Fibroblast of lung (primary cell): ENCODE results near the gene SSH2. TPM values are rescaled to one million over a fixed set of nuclear protein-coding genes. Genes with fewer than 3 reads are reported as not detected.

ENCODE experiments used
- DNase-seq, 2 donors: peaks; one replicate each; pipeline versions ENCODE4 v3.0.0 to v3.0.0-alpha.2; 2010; ENCODE audit warnings: low read depth in 2 of 2
- H2AFZ ChIP-seq: 2 replicates; pipeline ENCODE4 v1.5.1; 2012; ENCODE audit warnings: low read length, control low read depth, inconsistent platforms
- H3K27ac ChIP-seq: 2 replicates; pipeline ENCODE4 v1.5.1; 2011; ENCODE audit warnings: low read length, control low read depth; ENCODE audit not compliant: insufficient read depth
- H3K27me3 ChIP-seq: 2 replicates; pipeline ENCODE4 v1.5.1; 2011; ENCODE audit warnings: mild to moderate bottlenecking, low read length; ENCODE audit not compliant: control insufficient read depth, insufficient read depth
- H3K36me3 ChIP-seq: 2 replicates; pipeline ENCODE4 v1.5.1; 2011; ENCODE audit warnings: low read length; ENCODE audit not compliant: control insufficient read depth, insufficient read depth
- H3K4me1 ChIP-seq: 2 replicates; pipeline ENCODE4 v1.5.1; 2011; ENCODE audit warnings: low read length; ENCODE audit not compliant: control insufficient read depth, insufficient read depth; ENCODE audit errors: extremely low read depth
- H3K4me2 ChIP-seq: 2 replicates; pipeline ENCODE4 v1.5.1; 2011; ENCODE audit warnings: low read length, control low read depth; ENCODE audit not compliant: insufficient read depth; ENCODE audit errors: extremely low read depth
- H3K4me3 ChIP-seq, 4 experiments: fragments of 200-600 bp in 1 of 4; sonication (generic) in 1 of 4; replicated peaks in 1 of 4; 2 replicates each; pipeline ENCODE4 v1.5.1; 2011 to 2016; ENCODE audit warnings: low read length in 4 of 4, low read depth in 3 of 4, mild to moderate bottlenecking in 3 of 4, control low read depth in 2 of 4, inconsistent platforms in 1 of 4, mixed read lengths in 1 of 4; ENCODE audit not compliant: insufficient read depth in 1 of 4; ENCODE audit errors: control extremely low read depth in 1 of 4
- H3K79me2 ChIP-seq: 2 replicates; pipeline ENCODE4 v1.5.1; 2012; ENCODE audit warnings: mild to moderate bottlenecking, low read length, inconsistent platforms; ENCODE audit not compliant: control insufficient read depth, insufficient read depth
- H3K9ac ChIP-seq: 2 replicates; pipeline ENCODE4 v1.5.1; 2011; ENCODE audit warnings: mild to moderate bottlenecking, low read length, control low read depth; ENCODE audit not compliant: insufficient read depth
- H3K9me3 ChIP-seq: 2 replicates; pipeline ENCODE4 v1.5.1; 2012; ENCODE audit warnings: low read depth, low read length; ENCODE audit not compliant: control insufficient read depth, insufficient read depth
- H4K20me1 ChIP-seq: 2 replicates; pipeline ENCODE4 v1.5.1; 2011; ENCODE audit warnings: low read length; ENCODE audit not compliant: control insufficient read depth, insufficient read depth; ENCODE audit errors: extremely low read depth
- EZH2 ChIP-seq: IDR thresholded peaks from 2 replicates; pipeline ENCODE4 v1.5.1; 2012; ENCODE audit warnings: low read length, control low read depth, mild to moderate bottlenecking; ENCODE audit errors: missing control alignments
- polyA plus RNA-seq, 2 donors: library from polyadenylated mRNA; depleted of rRNA in 1 of 2; stranded (reverse) in 1 of 2; unstranded in 1 of 2; fragments of >200 nt; gene quantifications; 2 replicates each; pipeline ENCODE4 v1.2.1, GENCODE V29; 2011 to 2012; ENCODE audit warnings: missing spikeins in 1 of 2
- total RNA-seq: library from RNA; depleted of rRNA; stranded (reverse); fragments of >200 nt; gene quantifications from 2 replicates; pipeline ENCODE4 v1.2.1, GENCODE V29; 2014
- TF ChIP-seq, protein P1 (sequence below), 2 donors: IDR thresholded peaks in 1 of 2; conservative IDR thresholded peaks in 1 of 2; 1 replicate in 1 of 2; 2 replicates in 1 of 2; pipeline ENCODE4 v1.5.1; 2011 to 2012; ENCODE audit warnings: low read length in 2 of 2, control low read depth in 1 of 2, inconsistent platforms in 1 of 2, low read depth in 1 of 2, mild to moderate bottlenecking in 1 of 2

Gene SSH2
- total and polyA plus RNA-seq, 2 donors (not counting 1 experiment from before 2014, with no cell fraction given) = 21.0 to 30.2 TPM

DNA sequence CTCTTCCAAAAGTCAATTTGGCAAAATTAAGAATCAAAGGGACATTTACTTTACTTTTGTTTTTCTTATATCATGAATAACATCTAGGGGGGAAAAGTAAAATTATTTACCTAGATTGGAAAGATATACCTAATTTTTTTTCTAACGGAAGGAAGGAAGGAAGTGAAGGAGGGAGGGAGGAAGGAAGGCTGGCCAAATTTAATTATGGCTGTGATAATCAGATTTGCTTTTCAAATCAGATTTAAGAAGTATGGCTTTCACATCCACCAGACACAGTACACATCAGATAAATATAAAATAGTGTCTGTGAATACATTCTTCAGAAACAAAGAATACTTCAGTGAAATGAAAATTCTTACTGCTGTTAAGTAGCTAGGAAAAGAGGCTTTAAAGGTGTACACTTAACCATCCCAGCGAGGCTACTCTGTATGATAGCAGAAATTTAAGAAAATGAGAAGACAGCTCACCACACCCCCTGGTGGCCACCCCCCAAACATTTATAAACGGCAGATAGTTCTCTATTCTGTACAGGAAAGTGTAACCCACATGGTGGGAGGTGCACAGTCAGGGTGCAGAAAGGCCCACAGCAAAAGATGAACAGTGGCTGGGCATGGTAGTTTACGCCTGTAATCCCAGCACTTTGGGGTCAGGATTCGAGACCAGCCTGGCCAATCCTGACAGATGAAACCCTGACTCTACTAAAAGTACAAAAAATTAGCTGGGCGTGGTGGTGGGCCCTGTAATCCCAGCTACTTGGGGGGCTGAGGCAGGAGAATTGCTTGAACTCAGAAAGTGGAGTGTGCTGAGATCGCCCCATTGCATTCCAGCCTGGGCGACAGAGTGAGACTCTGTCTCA lies 150.8 kb downstream of the SSH2 start:
- H4K20me1 ChIP-seq = no peaks in the 10 kb centered on the region
- H3K4me2 ChIP-seq = no peak overlapping the region
- H2AFZ ChIP-seq = no peak overlapping the region
- H3K9me3 ChIP-seq = no peaks in the 10 kb centered on the region
- no peak overlapping the region for H3K9ac ChIP-seq
- H3K4me3 ChIP-seq = no peak overlapping the region
- no peaks in the 10 kb centered on the region for H3K36me3 ChIP-seq
- no peak overlapping the region for H3K27ac ChIP-seq
- no peaks in the 10 kb centered on the region for H3K27me3 ChIP-seq
- TF ChIP-seq EZH2 = no peak
- TF ChIP-seq, protein P1, sequence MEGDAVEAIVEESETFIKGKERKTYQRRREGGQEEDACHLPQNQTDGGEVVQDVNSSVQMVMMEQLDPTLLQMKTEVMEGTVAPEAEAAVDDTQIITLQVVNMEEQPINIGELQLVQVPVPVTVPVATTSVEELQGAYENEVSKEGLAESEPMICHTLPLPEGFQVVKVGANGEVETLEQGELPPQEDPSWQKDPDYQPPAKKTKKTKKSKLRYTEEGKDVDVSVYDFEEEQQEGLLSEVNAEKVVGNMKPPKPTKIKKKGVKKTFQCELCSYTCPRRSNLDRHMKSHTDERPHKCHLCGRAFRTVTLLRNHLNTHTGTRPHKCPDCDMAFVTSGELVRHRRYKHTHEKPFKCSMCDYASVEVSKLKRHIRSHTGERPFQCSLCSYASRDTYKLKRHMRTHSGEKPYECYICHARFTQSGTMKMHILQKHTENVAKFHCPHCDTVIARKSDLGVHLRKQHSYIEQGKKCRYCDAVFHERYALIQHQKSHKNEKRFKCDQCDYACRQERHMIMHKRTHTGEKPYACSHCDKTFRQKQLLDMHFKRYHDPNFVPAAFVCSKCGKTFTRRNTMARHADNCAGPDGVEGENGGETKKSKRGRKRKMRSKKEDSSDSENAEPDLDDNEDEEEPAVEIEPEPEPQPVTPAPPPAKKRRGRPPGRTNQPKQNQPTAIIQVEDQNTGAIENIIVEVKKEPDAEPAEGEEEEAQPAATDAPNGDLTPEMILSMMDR (conservative IDR thresholded peaks at IDR 0.05 in 1 of 2, IDR thresholded peaks at IDR 0.05 in 1 of 2; ENCODE audit: low read depth in 1 of 2, low read length in 2 of 2) = peak; percentile 72 to 77
- no peaks in the 10 kb centered on the region for H3K79me2 ChIP-seq
- H3K4me1 ChIP-seq = no peaks in the 10 kb centered on the region
- peak; percentile 28 to 67 for DNase-seq

DNA sequence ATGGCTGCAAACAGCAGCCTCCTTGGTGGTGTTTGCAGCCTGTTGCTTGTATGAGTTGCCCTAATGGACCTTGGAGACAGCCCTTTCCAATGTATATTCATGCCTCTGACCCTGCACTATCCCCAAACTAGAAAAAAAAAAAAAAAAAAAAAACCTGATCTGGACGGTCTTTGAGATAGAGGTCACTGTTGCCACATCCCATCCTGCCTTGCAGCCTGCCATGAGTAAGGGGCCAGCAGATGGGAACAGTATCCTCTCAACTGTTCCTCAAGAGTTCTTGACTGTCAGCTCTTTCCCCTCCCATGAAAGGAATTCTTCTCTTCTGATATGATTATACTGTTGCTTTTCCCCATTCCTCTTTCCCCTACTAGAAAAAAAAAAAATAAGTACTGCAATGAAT lies 152.4 kb downstream of the SSH2 start:
- H3K9ac ChIP-seq = no peak overlapping the region
- no peak overlapping the region for H3K27ac ChIP-seq
- H3K27me3 ChIP-seq = no peaks in the 10 kb centered on the region
- TF ChIP-seq EZH2 = no peak
- no peaks in the 10 kb centered on the region for H3K36me3 ChIP-seq
- no peaks in the 10 kb centered on the region for H3K79me2 ChIP-seq
- DNase-seq = peak in 1 of 2 donors; percentile 29
- H3K4me2 ChIP-seq = no peak overlapping the region
- H3K9me3 ChIP-seq = no peaks in the 10 kb centered on the region
- H3K4me1 ChIP-seq = no peaks in the 10 kb centered on the region
- no peak overlapping the region for H2AFZ ChIP-seq
- H3K4me3 ChIP-seq = no peak overlapping the region
- no peaks in the 10 kb centered on the region for H4K20me1 ChIP-seq

DNA sequence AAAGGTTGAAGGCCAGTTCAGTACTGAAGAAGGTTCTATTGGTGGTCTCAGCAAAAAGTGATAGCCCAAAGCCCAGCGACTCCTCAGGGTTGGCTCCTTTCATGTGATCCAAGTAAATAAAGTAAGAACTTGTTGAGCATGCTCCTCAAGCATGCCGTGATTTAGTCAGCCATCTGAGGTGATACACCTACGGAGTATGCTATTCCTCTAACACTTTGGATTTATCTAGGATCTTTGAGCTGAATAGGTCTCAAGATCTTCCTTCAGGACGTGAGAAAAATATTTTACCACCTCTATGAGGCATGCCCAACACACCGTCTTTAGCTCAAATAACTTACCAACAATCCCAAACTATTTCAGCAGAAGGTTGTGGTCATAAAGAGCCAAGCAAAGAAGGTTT lies 154.0 kb downstream of the SSH2 start:
- no peak for DNase-seq
- H3K27ac ChIP-seq = no peak overlapping the region
- no peak overlapping the region for H2AFZ ChIP-seq
- no peaks in the 10 kb centered on the region for H3K79me2 ChIP-seq
- no peak overlapping the region for H3K4me2 ChIP-seq
- H3K9me3 ChIP-seq = no peaks in the 10 kb centered on the region
- no peak overlapping the region for H3K9ac ChIP-seq
- no peaks in the 10 kb centered on the region for H3K36me3 ChIP-seq
- no peaks in the 10 kb centered on the region for H3K4me1 ChIP-seq
- no peaks in the 10 kb centered on the region for H4K20me1 ChIP-seq
- H3K27me3 ChIP-seq = no peaks in the 10 kb centered on the region
- TF ChIP-seq, protein P1 (conservative IDR thresholded peaks at IDR 0.05 in 1 of 2, IDR thresholded peaks at IDR 0.05 in 1 of 2; ENCODE audit: low read depth in 1 of 2, low read length in 2 of 2) = no peak
- TF ChIP-seq EZH2 = no peak
- H3K4me3 ChIP-seq = no peak overlapping the region
